Fibroblast of skin of left quadriceps (primary cell): ENCODE measurements around the gene RPS23.
"Not testable (repeated sequence)": the region's sequence is repeated elsewhere in the genome, so short reads cannot be mapped to it uniquely, and the experiment has no call there.

ENCODE experiments used
- DNase-seq, 2 experiments: peaks; one replicate each; pipeline ENCODE4 v3.0.0-alpha.2; 2013; ENCODE audit warnings: low read depth in 2 of 2

RPS23 gene

GRCh38 chr5:82290005-82290404 lies 11.9 kb upstream of the RPS23 start:
- no peak for DNase-seq

GRCh38 chr5:82287625-82288024 lies 9.5 kb upstream of the RPS23 start:
- DNase-seq = no peak

- DNase-seq = no peak
Measured at GRCh38 chr5:82285206-82285605, 7.1 kb upstream of the RPS23 start.

GRCh38 chr5:82283893-82284292 lies 5.7 kb upstream of the RPS23 start:
- no peak for DNase-seq

- DNase-seq = no peak
Measured at GRCh38 chr5:82278711-82279370, 687 bp upstream of the RPS23 start.

GRCh38 chr5:82277613-82277986 lies 554 bp downstream of the RPS23 start:
- no peak for DNase-seq

- no peak for DNase-seq
Measured at GRCh38 chr5:82276800-82277612, 1.1 kb downstream of the RPS23 start.

GRCh38 chr5:82275216-82275664 lies 2.9 kb downstream of the RPS23 start:
- no peak for DNase-seq

GRCh38 chr5:82274343-82275211 lies 3.6 kb downstream of the RPS23 start:
- DNase-seq = no peak

GRCh38 chr5:82273426-82273825 lies 4.7 kb downstream of the RPS23 start:
- DNase-seq = not testable (repeated sequence)

GRCh38 chr5:82272571-82273356 lies 5.4 kb downstream of the RPS23 start:
- DNase-seq = not testable (repeated sequence)

- not testable (repeated sequence) for DNase-seq
Measured at GRCh38 chr5:82269363-82269762, 8.8 kb downstream of the RPS23 start.

- not testable (repeated sequence) for DNase-seq
Measured at GRCh38 chr5:82267297-82267933, 10.7 kb downstream of the RPS23 start.

GRCh38 chr5:82265047-82265446 lies 13.1 kb downstream of the RPS23 start:
- peak; percentile 34 to 38 for DNase-seq

GRCh38 chr5:82259172-82259800 lies 18.9 kb downstream of the RPS23 start:
- DNase-seq = no peak

GRCh38 chr5:82257729-82258128 lies 20.4 kb downstream of the RPS23 start:
- no peak for DNase-seq

GRCh38 chr5:82257247-82257646 lies 20.9 kb downstream of the RPS23 start:
- DNase-seq = no peak

GRCh38 chr5:82255844-82256243 lies 22.3 kb downstream of the RPS23 start:
- DNase-seq = no peak

GRCh38 chr5:82252744-82253143 lies 25.4 kb downstream of the RPS23 start:
- no peak for DNase-seq

- DNase-seq = no peak
Measured at GRCh38 chr5:82246960-82247574, 31.1 kb downstream of the RPS23 start.
